ENCODE data around the gene CPT2. TPM values are rescaled to one million over a fixed set of nuclear protein-coding genes. Genes with fewer than 3 reads are reported as not detected.

CPT2 gene
- total and polyA plus RNA-seq, 2 of the 13 experiments (the other 11 are each of a cell fraction or from before 2014, with no cell fraction given), result 12.6 to 14.6 TPM

DNA sequence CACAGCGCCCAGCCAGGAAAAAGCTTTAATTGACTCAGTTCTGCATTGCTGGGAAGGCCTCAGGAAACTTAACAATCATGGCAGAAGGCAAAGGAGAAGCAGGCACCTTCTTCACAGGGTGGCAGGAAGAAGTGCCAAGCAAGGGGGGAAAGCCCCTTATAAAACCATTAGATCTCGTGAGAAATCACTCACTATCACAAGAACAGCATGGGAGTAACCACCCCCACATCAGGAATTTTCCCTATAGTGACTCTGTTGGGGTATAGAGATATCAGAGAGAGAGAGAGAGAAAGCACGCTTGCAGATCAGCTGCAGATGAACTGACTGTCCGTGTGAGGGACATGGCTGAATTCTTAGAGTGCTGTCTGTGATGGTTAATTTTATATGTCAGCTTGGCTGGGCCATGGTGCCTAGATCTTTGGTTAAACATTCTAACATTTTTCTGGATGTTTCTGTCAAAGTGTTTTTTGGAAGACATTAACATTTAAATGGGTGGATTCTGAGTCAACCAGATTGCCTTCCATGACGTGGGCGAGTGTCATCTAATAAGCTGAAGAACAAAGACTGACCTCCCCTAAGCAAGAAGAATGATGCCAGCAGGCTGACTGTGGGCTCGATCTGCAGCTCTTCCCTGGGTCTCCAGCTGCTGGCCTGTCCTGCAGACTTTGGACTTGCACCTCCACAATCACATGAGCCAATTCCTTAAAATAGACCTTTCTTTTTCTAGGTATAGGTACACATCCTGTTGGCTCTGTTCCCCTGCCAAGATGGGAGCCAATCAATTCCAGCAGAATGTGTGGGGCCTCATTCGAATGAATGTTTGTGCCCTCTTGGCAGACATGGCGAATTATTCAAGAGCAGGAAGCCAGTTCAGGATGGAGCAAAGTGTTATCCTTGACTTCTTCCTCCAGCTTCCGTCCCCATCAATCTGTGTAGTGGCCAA is 21.4 kb upstream of the CPT2 start (continued):
- no peak for TF ChIP-seq HES4 (CRISPR knock-in tag; IDR thresholded peaks at IDR 0.05; ENCODE audit: borderline replicate concordance)
- no peak for TF ChIP-seq MBD4 (IDR thresholded peaks at IDR 0.05; ENCODE audit: borderline replicate concordance, low read length)
- peak in 1 of 2 experiments; percentile 43; a peak in 1 of 4 replicates for TF ChIP-seq EP300 (IDR thresholded peaks at IDR 0.05; ENCODE audit: low read depth in 2 of 2, low read length in 2 of 2)
- no peak for TF ChIP-seq EP300 (CRISPR knock-in tag; IDR thresholded peaks at IDR 0.05; ENCODE audit: borderline replicate concordance)
- TF ChIP-seq ZFP62 (CRISPR knock-in tag; IDR thresholded peaks at IDR 0.05), result no peak
- 0 out of 2 replicates have a peak, but pooled peaks have one; percentile 7 for TF ChIP-seq ZMYM3 (CRISPR knock-in tag; IDR thresholded peaks at IDR 0.05)
- TF ChIP-seq, protein P1, sequence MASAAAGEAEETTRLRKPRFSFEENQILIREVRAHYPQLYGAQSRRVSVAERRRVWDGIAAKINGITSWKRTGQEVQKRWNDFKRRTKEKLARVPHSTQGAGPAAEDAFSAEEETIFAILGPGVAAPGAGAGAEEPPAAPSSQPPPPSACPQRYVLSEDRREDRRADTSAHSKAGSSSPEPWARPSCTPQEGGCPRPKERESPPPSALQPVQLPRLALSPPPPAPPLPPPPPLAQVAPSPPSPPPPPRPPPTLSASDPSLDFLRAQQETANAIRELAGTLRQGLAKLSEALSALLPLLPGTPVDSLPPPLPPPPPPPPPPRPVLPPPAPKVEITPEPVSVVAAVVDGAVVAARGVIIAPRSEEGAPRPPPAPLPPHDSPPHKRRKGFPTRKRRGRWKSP (CRISPR knock-in tag; IDR thresholded peaks at IDR 0.05), result no peak
- no peak for TF ChIP-seq HMGA1 (CRISPR knock-in tag; conservative IDR thresholded peaks at IDR 0.05)
- TF ChIP-seq MEF2D (CRISPR knock-in tag; IDR thresholded peaks at IDR 0.05), result peak; percentile 94
- TF ChIP-seq ZNF264 (CRISPR knock-in tag; IDR thresholded peaks at IDR 0.05), result 0 out of 2 replicates have a peak, but pooled peaks have one; percentile 75
- TF ChIP-seq ZSCAN29 (CRISPR knock-in tag; conservative IDR thresholded peaks at IDR 0.05), result no peak
- TF ChIP-seq, protein P2, sequence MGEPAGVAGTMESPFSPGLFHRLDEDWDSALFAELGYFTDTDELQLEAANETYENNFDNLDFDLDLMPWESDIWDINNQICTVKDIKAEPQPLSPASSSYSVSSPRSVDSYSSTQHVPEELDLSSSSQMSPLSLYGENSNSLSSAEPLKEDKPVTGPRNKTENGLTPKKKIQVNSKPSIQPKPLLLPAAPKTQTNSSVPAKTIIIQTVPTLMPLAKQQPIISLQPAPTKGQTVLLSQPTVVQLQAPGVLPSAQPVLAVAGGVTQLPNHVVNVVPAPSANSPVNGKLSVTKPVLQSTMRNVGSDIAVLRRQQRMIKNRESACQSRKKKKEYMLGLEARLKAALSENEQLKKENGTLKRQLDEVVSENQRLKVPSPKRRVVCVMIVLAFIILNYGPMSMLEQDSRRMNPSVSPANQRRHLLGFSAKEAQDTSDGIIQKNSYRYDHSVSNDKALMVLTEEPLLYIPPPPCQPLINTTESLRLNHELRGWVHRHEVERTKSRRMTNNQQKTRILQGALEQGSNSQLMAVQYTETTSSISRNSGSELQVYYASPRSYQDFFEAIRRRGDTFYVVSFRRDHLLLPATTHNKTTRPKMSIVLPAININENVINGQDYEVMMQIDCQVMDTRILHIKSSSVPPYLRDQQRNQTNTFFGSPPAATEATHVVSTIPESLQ (CRISPR knock-in tag; conservative IDR thresholded peaks at IDR 0.05), result no peak
- TF ChIP-seq, protein P3, sequence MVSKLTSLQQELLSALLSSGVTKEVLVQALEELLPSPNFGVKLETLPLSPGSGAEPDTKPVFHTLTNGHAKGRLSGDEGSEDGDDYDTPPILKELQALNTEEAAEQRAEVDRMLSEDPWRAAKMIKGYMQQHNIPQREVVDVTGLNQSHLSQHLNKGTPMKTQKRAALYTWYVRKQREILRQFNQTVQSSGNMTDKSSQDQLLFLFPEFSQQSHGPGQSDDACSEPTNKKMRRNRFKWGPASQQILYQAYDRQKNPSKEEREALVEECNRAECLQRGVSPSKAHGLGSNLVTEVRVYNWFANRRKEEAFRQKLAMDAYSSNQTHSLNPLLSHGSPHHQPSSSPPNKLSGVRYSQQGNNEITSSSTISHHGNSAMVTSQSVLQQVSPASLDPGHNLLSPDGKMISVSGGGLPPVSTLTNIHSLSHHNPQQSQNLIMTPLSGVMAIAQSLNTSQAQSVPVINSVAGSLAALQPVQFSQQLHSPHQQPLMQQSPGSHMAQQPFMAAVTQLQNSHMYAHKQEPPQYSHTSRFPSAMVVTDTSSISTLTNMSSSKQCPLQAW (CRISPR knock-in tag; IDR thresholded peaks at IDR 0.05), result no peak
- TF ChIP-seq RARA (CRISPR knock-in tag; IDR thresholded peaks at IDR 0.05), result peak; percentile 26; the same call in 1 of the 2 replicates
- no peak for TF ChIP-seq ZNF788 (CRISPR knock-in tag; IDR thresholded peaks at IDR 0.05; ENCODE audit: borderline replicate concordance)
- TF ChIP-seq, protein P4, sequence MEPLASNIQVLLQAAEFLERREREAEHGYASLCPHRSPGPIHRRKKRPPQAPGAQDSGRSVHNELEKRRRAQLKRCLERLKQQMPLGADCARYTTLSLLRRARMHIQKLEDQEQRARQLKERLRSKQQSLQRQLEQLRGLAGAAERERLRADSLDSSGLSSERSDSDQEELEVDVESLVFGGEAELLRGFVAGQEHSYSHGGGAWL (CRISPR knock-in tag; IDR thresholded peaks at IDR 0.05), result no peak
- 0 out of 2 replicates have a peak, but pooled peaks have one; percentile 34 for TF ChIP-seq ZNF121 (CRISPR knock-in tag; IDR thresholded peaks at IDR 0.05)
- TF ChIP-seq HOXA9 (CRISPR knock-in tag; IDR thresholded peaks at IDR 0.05; ENCODE audit: borderline replicate concordance), result no peak
- 0 out of 2 replicates have a peak, but pooled peaks have one; percentile 17 for TF ChIP-seq SALL1 (CRISPR knock-in tag; IDR thresholded peaks at IDR 0.05)
- TF ChIP-seq ELF3 (CRISPR knock-in tag; IDR thresholded peaks at IDR 0.05), result no peak
- TF ChIP-seq, protein P5, sequence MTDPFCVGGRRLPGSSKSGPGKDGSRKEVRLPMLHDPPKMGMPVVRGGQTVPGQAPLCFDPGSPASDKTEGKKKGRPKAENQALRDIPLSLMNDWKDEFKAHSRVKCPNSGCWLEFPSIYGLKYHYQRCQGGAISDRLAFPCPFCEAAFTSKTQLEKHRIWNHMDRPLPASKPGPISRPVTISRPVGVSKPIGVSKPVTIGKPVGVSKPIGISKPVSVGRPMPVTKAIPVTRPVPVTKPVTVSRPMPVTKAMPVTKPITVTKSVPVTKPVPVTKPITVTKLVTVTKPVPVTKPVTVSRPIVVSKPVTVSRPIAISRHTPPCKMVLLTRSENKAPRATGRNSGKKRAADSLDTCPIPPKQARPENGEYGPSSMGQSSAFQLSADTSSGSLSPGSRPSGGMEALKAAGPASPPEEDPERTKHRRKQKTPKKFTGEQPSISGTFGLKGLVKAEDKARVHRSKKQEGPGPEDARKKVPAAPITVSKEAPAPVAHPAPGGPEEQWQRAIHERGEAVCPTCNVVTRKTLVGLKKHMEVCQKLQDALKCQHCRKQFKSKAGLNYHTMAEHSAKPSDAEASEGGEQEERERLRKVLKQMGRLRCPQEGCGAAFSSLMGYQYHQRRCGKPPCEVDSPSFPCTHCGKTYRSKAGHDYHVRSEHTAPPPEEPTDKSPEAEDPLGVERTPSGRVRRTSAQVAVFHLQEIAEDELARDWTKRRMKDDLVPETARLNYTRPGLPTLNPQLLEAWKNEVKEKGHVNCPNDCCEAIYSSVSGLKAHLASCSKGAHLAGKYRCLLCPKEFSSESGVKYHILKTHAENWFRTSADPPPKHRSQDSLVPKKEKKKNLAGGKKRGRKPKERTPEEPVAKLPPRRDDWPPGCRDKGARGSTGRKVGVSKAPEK (CRISPR knock-in tag; IDR thresholded peaks at IDR 0.05; ENCODE audit: borderline replicate concordance), result no peak
